GM23248 (cell line): Measurements from ENCODE around the gene CDK14.

ENCODE experiments used
- EZH2 ChIP-seq: fragments of 200-600 bp; sonication (generic); IDR thresholded peaks from 2 replicates; pipeline ENCODE4 v1.6.1; 2018; ENCODE audit warnings: antibody characterized with exemption, mild to moderate bottlenecking; ENCODE audit not compliant: insufficient read depth, poor library complexity, severe bottlenecking
- EZH2phosphoT487 ChIP-seq: fragments of 200-600 bp; sonication (generic); IDR thresholded peaks from 2 replicates; pipeline ENCODE4 v1.6.1; 2018; ENCODE audit warnings: antibody characterized with exemption, moderate library complexity, mild to moderate bottlenecking, low read depth; ENCODE audit not compliant: insufficient read depth

- TF ChIP-seq EZH2phosphoT487: no peak
- TF ChIP-seq EZH2: no peak
Measured at GRCh38 chr7:90977056-90977455, 380.9 kb downstream of the CDK14 start.
